Astrocyte of the spinal cord (primary cell): ENCODE data around the gene ALDOB.
A peak's percentile ranks its signal among the peaks of the same experiment; 100 is the strongest.

Experiments
- DNase-seq: peaks from one replicate; pipeline ENCODE4 v3.0.0; 2011; ENCODE audit warnings: low read depth, low spot score
- H3K4me3 ChIP-seq: 2 replicates; pipeline ENCODE4 v1.5.1; 2011; ENCODE audit warnings: low read depth, mild to moderate bottlenecking, low read length, moderate library complexity
- in situ Hi-C: cut with HindIII; loops from 2 replicates; pipeline ENCODE4 v1.10.0; 2017; ENCODE audit warnings: low sequenced_read_pairs
- TF ChIP-seq, protein P1 (sequence below): IDR thresholded peaks from 2 replicates; pipeline ENCODE4 v1.5.1; 2012; ENCODE audit warnings: low read depth, mild to moderate bottlenecking, low read length, inconsistent platforms

The ALDOB gene

DNA sequence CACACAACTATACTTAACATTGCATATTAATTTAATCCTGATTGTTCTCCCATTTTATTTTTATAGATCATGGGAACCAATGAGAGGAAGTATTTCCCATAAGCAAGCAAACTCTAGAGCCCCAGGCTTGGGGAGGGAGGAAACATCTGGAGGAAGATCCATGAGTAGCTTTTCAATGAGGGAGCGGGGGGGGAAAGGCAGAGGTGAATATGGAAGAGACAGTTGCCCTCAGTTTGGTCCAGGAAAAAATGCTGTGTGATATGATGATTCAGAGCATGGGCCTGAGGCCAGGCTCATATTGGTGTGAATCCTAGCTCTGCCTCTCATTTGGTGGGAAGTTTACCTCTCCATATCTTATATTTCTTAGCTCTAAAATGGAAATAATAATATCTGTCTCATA, 42.2 kb upstream of the ALDOB start:
- in situ Hi-C loops, result no loop called here
- H3K4me3 ChIP-seq, result no peak overlapping the region
- DNase-seq, result peak; percentile 22
- TF ChIP-seq, protein P1, sequence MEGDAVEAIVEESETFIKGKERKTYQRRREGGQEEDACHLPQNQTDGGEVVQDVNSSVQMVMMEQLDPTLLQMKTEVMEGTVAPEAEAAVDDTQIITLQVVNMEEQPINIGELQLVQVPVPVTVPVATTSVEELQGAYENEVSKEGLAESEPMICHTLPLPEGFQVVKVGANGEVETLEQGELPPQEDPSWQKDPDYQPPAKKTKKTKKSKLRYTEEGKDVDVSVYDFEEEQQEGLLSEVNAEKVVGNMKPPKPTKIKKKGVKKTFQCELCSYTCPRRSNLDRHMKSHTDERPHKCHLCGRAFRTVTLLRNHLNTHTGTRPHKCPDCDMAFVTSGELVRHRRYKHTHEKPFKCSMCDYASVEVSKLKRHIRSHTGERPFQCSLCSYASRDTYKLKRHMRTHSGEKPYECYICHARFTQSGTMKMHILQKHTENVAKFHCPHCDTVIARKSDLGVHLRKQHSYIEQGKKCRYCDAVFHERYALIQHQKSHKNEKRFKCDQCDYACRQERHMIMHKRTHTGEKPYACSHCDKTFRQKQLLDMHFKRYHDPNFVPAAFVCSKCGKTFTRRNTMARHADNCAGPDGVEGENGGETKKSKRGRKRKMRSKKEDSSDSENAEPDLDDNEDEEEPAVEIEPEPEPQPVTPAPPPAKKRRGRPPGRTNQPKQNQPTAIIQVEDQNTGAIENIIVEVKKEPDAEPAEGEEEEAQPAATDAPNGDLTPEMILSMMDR, result no peak

DNA sequence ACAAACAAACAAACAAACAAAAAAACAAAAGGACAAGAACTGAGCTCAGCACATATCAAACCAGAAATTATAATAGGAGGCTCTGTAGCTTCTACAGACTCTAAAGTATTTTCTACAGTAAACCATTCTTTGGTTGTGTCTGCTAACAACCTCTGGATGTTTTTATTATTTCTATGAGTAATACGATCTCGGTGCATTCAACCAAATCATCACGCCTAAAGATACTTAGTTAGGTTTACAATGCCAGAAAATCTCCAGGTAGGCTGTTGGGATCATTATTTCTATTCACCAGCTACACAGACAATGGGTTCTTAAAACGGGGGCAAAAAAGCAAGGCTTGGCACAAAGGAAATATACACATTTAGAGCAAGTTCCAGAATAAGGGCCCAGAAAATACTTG, 41.6 kb upstream of the ALDOB start:
- TF ChIP-seq, protein P1, result no peak
- H3K4me3 ChIP-seq, result no peak overlapping the region
- DNase-seq, result peak; percentile 44
- in situ Hi-C loops, result no loop called here

DNA sequence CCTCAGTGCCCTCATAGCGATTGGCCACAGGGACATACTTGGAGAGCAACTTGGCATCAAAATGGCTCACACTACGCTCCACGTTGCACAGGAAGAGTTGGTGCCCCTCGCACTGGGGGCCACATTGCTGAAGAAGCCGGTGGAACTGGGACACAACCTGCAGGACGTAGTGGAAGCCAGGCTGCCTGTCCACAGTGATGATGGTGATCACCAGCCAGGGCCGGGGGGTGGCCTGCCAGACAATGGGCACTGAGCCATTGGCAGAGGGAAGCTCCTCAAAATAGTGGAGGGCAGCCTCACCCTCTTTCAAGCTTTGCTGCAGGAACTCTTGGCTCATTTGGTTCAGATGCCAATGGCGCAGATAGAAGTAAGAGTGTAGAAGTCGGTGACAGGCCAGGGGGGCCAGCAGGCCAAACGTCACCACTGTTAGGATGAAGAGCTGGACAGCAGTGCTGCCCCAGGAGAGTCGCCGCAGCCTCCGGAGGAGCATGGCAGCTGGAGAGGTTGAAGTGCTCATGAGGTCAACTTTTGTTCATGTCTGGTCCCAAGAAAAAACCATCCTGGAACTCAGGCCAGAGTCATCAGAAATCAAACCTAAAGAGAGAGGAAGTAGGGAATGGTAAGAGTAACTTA, 41.1 kb upstream of the ALDOB start:
- in situ Hi-C loops, result no loop called here
- no peak for DNase-seq
- TF ChIP-seq, protein P1, result no peak
- no peak overlapping the region for H3K4me3 ChIP-seq

DNA sequence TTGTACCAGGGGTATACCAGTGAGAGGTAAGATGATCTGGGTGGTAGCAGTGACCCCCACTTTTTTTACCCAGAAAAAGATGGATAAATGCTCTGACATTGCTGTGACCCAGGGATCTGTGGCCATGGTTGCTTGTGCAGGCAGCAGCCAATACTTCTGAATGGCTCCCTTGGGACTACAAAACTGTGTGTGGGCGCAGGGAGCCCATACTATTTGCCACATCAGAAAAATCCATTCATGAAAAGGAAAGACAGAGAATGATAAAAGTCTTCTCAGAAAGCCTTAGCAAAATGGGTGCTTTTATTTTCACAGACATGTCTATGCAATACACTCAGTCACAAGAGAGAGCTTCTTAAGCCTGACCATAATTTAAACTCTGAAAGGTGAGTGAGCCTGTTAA, 37.3 kb upstream of the ALDOB start:
- no peak overlapping the region for H3K4me3 ChIP-seq
- no peak for DNase-seq
- in situ Hi-C loops, result no loop called here
- TF ChIP-seq, protein P1, result no peak

DNA sequence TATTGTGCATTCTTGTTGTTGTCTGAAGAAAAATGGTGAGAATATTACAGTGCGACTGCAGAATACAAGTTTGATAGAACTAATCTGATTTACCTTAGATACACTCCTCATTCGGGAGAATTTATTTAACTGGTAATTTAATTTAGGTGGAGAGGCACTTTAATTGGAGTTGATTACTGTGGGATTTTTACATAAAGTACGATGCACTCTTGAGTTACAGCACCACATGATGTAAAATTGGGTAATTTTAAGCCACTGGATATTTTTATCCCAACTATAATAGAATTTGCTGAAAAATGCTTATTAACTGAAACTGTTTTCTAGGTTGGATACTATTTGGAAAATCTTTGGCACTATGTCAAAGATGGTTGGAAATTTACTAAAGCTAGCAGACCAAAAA, 35.4 kb upstream of the ALDOB start:
- no peak for DNase-seq
- H3K4me3 ChIP-seq, result no peak overlapping the region
- TF ChIP-seq, protein P1, result no peak
- in situ Hi-C loops, result no loop called here

DNA sequence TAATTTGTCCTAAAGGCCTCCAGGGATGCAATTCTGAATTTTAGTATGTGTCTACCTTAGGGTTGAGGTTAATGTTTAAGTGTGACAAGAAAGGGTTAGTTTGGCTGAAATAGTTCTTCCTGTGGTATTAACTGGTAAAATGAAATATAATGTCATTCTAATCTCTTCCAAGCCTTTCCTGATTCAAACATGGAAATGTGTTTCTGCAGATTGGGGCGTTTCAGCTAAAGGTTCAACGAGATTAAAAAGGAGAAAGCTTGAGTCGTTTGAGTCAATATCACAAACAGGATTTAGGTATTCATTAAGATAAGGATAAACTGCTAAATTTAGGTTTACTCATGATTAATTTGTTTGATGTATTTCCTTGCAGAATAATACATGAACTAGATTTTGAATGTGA, 34.4 kb upstream of the ALDOB start:
- H3K4me3 ChIP-seq, result no peak overlapping the region
- TF ChIP-seq, protein P1, result no peak
- in situ Hi-C loops, result no loop called here
- DNase-seq, result no peak
